Occipital lobe (tissue), 2 donors: ENCODE results near the gene GGNBP2. TPM values are rescaled to one million over a fixed set of nuclear protein-coding genes. Genes with fewer than 3 reads are reported as not detected.

Source experiments
- DNase-seq: peaks from one replicate; lab custom pipeline; 2025; lab: John Stamatoyannopoulos, UW
- total RNA-seq: library from RNA; depleted of rRNA; stranded (reverse); fragments of >200 nt; gene quantifications from one replicate; pipeline ENCODE4 v1.2.3, GENCODE V29; 2014

Gene GGNBP2
- total RNA-seq, 1 donor from 2014 or later, result 60.7 TPM

DNA sequence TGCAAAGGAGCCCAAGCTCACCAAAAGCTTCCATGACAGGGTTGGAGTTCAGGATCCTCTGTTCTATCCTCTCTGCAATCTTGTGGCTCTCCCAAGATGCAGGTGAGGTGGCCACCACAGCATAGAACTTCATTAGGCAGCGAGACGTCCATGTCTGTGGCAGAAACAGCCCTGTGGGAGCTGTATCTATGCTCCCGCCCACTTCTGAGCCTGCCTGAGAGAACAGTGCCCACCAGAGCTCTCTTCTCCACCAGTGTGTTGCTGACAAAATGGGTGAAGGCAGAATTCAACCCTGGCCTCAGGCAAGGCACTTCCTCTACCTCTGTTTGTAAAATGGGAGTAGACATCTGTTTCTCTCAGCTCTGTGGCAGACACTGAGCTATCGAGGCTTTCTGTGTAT is 28.9 kb upstream of the GGNBP2 start:
- DNase-seq, result no peak

DNA sequence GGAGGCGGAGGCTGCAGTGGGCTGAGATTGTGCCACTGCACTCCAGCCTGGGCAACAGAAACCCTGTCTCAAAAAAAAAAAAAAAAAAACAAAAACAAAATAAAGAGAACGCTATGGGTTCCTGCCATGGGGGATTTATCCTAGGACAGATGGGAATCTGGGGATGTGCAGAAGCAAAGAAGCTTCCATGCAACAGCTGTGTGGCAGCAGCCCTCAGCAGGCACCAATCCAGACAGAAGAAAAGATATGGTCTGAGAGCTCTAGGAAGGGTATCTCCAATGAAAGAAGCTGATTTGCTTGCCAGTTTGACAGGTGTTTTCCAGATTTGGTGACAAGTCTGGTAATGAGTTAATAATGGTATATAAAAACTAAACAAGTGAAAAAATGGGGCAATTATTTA is 21.6 kb upstream of the GGNBP2 start:
- DNase-seq, result no peak

DNA sequence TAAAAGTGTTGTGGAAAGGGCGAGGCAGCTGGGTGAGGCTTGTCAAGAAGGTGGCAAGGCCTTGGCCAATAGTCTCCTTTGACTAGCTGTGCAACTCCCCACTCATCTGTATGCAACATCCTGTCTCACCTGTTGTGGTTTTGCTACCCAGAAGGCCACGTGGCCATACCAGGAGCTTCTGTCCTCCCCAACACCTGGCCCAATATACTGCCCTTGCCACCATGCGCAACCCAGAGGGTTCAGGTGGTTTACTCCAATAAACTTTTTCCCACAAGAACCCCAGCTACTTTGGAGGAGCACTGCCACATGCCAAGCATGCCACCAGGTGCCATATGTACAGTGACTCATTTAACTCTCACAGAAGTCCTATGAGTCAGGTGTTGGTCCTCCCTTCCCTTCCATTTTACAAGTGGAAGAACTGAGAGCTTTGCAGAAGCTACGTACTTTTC is 20.3 kb upstream of the GGNBP2 start:
- no peak for DNase-seq

DNA sequence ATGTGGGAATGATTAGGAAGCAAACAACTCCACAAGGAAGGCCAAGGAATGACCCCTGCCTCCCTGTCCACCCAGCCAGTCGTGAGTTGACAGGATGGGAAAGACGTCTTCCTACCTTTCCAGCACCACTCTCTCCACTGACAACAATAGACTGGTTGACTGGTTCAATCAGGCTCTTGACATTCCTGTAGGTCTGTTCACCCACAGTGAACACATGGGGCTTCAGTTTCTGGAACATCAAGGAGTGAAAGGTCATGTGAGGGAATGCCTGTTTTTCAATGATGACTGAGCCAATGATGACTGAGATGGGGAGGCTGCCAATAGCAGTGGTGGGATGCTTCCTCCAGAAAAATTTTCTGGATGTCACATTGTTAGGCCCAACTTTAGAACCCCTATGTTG is 19.6 kb upstream of the GGNBP2 start:
- no peak for DNase-seq

DNA sequence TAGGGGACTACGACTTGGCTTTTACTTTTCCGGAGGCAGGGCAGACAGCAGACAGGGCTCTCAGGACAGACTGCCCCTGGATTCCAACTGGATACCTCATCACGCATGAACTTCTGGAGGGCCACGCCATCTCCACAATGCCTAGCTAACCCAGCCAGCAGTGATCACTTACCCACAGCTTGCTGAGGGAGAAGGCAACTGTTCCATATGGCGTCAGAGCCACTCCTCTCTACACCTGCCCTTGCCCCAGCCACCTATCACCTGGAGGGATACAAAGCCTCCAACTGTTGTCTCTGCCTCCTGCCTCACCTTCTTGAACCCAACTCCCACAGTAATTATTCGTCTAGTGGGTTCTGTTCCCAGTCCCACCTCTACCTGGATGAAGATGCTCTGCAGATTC is 18.8 kb upstream of the GGNBP2 start:
- DNase-seq, result no peak

DNA sequence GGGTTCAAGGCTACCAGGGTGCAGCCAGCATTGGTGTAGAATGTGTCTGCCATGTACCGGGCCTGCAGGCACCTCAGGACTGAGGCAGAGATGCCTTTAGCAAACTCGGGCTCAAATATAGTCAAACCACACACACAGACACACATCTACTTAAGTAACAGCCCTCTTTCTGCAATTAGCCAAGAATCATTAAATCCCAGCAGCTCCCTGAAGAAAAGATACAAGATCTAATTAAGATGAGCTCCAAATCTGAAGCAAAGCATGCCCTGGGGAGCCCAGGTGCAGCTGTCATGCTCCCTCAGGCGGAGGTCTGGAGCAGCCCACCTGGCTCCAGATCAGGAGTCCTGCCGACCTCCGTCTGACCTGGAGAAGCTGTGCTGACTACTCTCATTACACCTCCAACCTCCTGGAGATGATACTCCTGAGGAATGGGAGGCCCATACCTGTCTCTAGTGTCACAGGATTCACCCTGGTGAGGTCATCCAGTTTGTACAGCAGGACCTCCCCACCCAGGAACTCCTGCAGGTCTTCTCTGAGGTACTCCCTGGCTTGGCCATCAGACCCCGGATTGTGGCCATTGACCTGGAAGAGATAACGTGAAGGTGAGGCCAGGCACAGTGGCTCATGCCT is 17.0 kb upstream of the GGNBP2 start:
- no peak for DNase-seq

DNA sequence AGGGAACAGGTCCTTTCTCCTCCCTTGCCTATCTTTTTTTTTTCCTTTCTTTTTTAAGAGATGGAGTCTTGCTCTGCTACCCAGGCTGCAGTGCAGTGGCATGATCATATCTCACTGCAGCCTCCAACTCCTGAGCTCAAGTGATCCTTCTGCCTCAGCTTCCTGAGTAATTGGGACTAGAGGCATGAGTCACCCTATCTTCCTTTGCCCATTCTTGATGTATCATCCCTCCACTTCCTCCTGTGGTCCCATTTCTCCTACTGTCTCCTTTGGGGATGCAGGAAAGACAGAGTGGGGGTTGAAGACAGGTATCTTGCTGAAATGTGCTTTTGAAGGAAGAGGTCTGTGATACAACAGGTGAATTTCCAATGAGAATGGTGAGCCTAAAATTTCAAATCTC is 15.6 kb upstream of the GGNBP2 start:
- DNase-seq, result no peak

DNA sequence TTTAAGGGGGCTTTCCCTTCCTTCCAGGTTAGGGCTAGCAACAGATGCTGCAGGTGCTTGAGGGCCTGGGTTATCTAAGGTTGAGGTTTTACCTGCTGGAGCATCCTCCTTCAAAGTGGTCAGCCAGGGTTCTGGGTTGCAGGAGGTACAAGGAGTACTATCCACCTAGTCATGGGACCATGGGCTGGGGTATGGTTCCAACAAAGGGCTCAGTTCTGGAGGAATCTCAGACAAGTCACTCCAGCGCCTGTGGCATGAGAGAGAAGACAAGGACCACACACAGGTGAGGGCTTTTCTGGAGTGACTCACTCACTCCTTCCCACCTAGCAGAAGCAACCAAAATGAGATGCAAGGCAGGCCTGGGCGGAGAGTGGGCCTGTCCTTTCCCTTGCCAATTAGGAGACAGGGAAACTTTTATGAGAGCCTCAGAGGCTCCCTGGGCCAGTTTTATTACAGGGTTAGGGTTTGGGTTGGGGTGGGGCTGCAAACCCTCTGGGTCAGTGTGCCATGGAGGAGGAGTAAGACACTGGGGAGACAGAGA is 12.2 kb upstream of the GGNBP2 start:
- no peak for DNase-seq

DNA sequence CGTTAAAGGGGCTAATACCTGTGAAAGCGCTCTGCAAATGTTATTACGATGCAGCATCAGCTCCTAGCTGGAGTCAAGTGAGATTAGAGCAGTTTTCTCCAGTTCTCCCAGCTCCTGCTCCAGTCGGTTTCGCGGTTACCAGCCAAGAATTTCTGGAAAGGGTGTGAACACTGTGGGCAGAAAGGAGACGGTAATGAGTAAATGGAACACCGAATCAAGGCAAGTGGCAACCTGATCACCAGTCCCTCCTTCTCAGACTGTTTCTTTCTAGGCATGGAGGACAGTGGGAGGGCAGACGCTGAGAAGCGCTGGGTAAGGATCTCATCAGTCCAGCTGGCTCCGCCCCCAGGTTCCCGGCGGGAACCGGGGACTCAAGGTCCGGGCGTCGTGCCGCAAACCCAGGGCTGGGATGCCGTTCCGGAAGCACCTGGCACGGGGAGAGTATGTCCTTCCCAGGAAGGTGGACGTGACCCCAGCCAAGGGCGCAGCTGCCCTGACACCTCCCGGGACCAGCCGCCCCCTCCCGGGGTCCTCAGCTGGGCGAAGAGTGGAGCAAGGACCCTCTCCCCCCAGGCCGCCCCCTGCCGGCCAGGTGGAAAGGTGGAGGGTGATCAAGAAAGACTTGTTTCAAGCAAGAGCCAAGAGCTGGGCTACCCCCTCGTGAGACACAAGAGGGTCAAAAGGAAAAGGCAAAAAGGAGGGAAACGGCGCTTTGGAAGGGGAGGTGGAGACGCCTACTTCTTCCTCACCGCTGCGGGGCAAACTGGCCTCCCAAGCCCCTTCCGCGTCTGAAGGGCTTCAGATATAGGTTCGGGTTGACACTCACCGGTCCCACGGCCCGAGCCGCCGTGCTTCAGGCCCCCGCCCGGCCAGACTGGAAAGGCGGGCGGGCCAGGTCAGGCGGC is 10.5 kb upstream of the GGNBP2 start:
- peak; percentile 30 for DNase-seq

DNA sequence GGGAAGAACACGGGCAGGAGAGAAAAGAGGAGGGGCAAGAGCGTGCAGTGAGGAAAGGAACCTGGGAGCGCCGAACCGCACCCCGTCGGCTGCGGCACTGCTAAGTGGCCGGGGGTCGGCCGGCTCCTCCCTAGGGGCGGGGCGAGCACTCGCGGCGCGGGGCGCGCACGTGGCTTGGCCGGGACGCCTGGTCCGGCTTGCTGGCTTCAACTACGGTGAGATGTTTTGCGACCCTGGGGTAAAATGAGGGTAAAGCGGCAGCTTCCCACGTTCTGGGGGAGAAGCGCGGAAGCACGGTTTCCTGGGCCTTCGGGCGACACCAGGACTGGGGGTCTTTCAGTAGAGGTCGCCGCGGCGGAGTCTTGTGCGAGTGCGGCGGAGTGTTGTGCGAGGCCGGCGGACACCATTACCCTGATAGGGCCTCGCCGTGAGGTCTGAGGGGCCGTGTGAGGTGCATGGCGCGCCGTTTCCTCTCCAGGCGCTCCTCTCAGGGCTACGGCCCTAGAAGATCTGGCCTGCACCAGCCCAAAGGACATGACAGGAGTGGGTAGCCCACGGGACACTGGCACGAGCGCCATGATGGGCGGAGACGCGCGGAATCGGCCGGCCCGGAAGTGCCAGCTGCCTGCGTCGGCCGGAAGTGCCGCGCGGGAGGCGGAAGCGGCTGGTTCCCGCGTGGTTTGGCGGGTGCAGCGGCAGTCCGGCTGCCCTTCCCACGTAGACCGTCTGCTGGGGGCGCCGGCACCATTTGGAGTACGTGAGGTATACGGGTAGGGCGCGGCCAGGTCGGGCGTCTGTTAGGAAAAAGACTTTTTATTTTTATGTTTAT is 9.7 kb upstream of the GGNBP2 start, which contains the start of the genes MYO19 and PIGW:
Gene MYO19 (minus strand): TSS at position 29 of the 829 bp plus-strand sequence. CDS start 2,330 bp downstream, outside the sequence.
Gene PIGW (plus strand): TSS at position 148 of the 829 bp plus-strand sequence. CDS start 2,115 bp downstream, outside the sequence.
- DNase-seq, result peak; percentile 85

DNA sequence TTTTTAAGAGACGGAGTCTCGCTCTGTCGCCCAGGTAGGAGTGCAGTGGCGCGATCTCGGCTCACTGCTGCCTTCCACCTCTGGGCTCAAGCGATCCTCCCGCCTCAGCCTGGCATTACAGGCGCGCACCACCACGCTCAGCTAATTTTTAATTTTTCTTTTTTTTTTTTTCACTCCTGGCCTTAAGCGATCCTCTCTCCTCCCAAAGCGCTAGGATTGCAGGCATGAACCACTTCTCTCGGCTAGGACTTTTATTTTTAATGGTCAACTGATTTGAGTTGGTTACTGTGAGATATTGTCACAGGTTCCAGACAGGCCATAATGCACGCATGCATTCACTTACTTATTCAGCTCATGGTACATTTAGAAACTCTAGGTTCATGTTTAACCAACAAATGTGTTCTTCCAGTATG is 9.0 kb upstream of the GGNBP2 start:
- DNase-seq, result no peak

DNA sequence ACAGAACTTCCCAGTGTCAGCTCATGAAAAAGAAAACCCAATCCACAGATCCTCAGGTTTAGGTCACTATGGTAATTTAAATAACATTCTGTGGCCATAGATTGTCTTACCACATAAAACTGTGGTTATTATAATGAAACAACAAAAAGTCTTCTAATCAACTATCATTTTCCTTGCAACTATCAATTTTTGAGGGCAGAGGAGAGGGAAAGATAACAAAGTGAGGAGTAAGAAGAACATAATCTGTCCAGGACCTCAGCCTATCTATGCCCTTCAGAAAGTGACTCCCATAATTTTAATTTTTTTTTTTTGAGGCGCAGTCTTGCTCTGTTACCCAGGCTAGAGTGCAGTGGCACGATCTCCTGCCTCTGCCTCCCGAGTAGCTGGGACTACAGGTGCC is 4.0 kb upstream of the GGNBP2 start:
- DNase-seq, result no peak

DNA sequence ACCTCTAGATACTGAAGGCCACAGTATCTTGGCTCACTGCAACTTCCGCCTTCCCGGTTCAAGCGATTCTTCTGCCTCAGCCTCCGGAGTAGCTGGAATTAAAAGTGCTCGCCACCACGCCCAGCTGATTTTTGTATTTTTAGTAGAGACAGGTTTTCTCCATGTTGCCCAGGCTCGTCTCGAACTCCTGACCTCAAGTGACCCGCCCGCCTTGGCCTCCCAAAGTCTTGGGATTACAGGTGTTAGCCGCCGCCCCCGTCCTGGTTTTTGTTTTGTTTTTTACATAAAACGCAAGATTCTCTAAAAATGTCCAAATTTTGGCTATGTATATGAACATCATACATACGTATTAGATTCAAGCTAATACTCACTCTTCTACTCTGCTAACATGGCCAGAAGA is 2.0 kb upstream of the GGNBP2 start:
- DNase-seq, result no peak

DNA sequence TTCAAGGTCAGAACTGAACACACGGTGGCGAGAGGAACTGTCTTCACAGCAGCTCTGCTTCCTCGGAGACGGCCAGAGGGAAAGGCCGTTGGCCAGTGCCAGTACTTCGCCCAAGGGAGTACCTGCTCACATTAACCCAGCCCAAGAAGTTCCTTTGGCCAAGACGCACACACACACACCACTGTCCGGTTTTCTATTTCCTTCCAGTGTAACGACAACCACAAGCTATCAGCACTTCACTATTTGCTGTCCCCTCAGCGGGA is 744 bp upstream of the GGNBP2 start:
- DNase-seq, result peak; percentile 33

DNA sequence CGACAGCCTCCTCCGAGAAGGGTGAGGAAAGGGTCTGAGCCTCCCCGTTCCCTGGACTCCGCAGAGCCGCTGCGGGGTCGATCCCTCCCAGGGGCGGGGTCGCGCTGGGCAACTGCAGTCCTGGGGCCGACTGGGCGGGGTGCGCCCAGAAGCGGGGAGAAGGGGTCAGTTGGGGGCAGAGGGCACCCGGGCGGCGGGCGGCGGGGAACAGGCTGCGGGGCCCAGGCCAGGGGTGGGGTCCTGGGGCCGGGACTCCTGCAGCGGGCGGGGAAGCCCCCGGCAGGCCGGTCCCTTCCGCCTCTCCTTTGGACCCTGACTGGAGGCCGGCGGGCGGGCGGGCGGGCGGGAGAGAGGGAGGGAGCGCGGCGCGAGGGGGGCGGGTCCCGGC is 352 bp downstream of the GGNBP2 start:
- DNase-seq, result no peak

DNA sequence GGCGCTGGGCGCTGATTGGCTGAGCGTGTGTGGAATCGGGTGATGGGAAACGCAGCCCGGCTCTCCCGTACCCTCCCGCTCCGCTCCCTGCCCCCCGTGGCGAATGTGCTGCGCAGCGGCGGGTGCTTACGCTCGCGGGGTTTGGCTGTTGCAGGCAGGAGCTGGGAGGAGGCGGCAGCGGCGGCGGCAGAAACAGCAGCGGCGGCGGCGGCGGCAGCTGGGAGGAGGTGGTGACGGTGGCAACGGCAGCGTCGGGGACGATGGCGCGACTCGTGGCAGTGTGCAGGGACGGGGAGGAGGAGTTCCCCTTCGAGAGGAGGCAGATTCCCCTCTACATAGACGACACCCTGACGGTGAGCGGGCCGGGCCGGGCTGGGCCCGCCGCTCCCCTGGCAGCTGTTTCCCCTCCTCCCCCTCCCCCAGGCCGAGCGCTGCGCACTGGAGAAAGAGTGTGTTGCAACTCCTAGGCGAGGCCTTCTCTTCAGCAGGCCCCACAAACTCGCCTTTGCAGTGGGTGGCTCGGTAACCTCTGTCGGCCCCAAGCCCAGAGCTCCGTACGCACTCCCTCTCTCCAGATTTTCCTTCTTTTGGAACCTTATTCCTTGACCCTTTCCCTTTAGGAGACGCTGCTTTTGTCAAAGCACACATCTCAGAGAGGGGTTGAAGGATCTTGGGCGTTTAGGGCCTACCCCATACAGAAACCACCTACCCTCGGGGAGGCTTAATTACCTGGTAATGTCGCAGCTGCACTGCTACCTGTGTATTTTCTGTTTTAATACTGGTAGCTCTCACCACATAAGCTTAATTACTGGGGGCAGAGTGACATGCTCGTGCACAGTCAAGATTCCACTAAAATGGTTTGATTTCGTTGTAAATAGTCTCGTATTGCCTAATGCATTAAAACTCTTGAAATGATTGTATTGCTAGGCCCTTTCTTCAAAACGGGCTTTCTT is 1.0 kb downstream of the GGNBP2 start:
- DNase-seq, result peak; percentile 92

DNA sequence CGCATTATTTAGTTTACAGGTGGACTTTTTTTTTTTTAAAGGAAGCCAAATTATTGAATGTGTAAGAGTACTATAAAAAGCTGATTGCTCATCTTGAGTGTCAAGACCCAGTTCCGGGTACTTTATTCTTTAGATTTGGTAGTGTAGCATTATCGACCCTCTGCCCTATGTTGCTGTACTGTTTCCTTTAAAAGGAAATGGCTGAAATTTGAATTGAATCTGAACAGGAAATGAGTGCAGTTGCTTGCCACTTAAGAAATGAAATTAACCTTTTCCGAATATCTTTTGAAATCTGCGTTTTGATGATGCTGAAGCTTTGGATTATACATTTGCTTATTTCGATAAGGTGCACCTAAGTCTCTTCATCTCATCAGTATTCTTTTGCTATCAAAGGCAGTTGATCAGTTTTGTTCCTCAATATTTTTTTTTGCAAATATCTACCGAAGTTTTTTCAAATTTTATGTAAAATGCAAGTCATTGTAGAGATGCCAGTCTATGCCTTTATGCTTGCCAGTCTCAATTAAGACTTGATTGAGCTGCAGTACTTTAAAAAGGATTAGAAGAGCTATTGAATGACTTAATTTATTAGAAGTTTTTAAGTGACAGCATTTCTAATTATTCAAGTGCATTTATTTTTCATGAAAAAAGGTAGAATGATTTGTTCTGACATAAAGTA is 1.8 kb downstream of the GGNBP2 start:
- DNase-seq, result no peak

DNA sequence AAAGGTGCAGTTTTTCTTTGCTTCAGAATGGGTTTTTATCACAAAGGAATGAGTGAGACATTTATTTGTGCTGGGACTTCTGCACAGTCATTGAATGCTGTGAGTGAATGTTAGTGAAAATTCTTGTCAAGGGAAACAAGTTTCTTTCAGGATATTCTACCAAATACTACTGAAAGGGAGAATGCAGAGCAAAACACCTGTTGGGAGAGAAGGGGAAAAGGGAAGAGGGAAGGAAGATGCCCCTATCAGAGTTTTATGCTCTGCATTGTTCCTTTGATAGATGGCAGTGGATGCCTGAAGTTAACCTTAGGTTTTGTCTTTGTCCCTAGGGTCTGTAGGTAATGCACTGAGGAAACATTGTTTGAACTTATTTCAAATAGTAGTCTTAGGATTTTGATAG is 3.1 kb downstream of the GGNBP2 start:
- no peak for DNase-seq

DNA sequence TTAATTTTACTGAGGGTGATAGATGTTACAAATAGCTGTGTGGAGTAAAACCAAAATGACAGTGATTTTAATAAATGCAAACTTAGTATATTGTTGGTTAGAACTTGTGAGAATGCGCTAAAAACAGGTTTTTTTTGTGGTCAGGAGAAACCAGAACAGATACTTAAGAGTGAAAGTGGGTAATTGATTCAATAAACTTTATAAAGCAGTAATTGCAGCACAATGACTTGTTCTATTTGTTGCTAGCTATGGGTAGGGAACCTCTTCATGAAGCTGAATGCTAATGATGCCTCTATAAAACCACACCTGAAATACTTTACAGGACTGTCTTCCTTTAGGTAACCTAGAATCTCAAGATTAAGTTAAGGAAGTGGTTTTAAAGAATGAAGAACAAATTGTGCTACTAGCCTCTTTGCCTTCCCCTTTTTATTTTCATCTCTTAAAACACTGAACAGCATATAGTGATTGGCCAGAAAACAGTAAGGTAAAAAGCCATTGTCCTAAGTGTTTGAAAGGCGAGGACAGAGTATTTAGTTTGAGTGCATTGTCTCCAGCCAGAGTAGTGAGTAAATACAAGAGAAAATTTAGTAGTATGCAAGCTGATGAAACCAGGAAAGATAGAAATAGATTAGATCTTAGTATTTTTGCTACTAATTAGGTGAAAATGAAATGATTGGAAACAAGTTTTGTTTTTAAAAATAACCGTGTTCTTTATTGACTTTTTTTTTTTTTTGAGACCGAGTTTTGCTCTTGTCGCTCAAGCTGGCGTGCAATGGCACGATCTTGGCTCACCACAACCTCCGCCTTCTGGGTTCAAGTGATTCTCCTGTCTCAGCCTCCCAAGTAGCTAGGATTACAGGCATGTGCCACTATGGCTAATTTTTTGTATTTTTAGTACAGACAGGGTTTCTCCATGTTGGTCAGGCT is 6.0 kb downstream of the GGNBP2 start:
- DNase-seq, result no peak
